Brain microvascular endothelial cell (primary cell): Measurements from ENCODE around the gene SCAF1.

Experiments used
- DNase-seq: peaks from one replicate; pipeline ENCODE4 v3.0.0-alpha.2; 2020
- H3K27ac ChIP-seq: fragments of 250-450 bp; sonication (Bioruptor Pico); 2 replicates; pipeline ENCODE4 v1.5.1; 2020; ENCODE audit warnings: mild to moderate bottlenecking, moderate library complexity
- H3K27me3 ChIP-seq: fragments of 250-450 bp; sonication (Bioruptor Pico); replicated peaks from 2 replicates; pipeline ENCODE4 v1.5.1; 2020; ENCODE audit warnings: mild to moderate bottlenecking
- H3K36me3 ChIP-seq: fragments of 250-450 bp; sonication (Bioruptor Pico); replicated peaks from 2 replicates; pipeline ENCODE4 v1.5.1; 2020; ENCODE audit warnings: mild to moderate bottlenecking
- H3K4me3 ChIP-seq: 2 replicates; pipeline ENCODE4 v1.5.1; 2011; ENCODE audit warnings: low read depth, mild to moderate bottlenecking, control low read depth, low read length, moderate library complexity
- CTCF ChIP-seq: IDR thresholded peaks from 2 replicates; pipeline ENCODE4 v1.5.1; 2011; ENCODE audit warnings: low read depth, mild to moderate bottlenecking, moderate library complexity, low read length, control low read depth, inconsistent platforms; ENCODE audit errors: missing control alignments
- in situ Hi-C: cut with HindIII; loops from 2 replicates; pipeline ENCODE4 v1.10.0; 2017; ENCODE audit warnings: low sequenced_read_pairs, low pct_ligation_motif_present

SCAF1 gene

DNA sequence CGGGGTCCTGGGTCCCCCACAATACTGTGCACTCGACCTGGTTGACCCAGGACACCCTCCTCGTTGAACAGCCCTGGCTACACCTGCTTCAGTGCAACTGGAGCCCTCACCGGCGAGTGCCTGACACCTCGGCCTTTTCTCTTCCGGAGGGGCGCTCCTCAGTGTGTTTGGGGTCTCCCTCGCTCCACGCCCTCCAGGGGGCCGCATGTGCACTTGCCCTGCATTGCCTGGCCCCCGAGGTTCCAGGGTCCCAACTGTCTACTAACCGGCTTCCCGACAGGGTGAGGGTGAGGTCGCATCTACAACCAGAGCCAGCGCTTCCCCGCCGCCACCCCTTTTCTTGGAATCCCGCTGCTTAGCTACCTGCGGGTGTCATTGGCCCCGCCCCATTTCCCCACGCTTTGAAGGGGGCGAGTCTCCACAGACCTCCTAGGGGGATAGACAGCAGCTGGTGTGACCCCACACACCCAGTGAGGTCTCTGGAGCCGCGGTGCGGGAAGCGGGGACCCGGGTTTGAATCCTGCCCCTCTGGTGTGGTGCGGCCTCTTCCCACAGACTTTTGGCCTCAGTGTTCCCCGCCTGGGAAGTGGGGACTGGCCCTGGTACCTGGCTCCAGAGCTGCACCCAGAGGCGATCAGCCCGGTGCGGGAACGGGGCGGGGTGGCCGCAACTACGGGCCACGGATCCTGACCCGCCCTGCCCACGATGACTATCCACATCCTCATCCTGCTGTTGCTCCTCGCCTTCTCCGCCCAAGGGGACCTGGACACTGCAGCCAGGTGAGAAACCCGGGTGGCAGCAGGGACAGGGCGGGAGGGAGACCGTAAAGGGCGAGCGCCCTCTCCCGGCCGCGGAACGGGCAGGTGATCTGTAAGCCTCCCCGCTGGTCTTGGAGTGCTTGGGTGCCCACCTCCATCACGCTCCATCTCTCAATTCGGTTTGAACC lies 47.4 kb downstream of the SCAF1 start, which contains the start of gene ADM5:
Gene ADM5, plus strand, starts transcription at position 462 of the 946 bp plus-strand sequence. Its CDS starts 244 bp downstream, at position 706.
- DNase-seq: no peak
- Histone ChIP-seq H3K27ac (no peak within 1 kb of the TSS), H3K27me3 (no peaks in the 10 kb centered on the region), H3K4me3 (peak within 1 kb of the TSS; percentile 52), H3K36me3 (peaks cover 17% of the 10 kb centered on the region)
- in situ Hi-C loops: no loop called here
- TF ChIP-seq CTCF: peak; percentile 79

DNA sequence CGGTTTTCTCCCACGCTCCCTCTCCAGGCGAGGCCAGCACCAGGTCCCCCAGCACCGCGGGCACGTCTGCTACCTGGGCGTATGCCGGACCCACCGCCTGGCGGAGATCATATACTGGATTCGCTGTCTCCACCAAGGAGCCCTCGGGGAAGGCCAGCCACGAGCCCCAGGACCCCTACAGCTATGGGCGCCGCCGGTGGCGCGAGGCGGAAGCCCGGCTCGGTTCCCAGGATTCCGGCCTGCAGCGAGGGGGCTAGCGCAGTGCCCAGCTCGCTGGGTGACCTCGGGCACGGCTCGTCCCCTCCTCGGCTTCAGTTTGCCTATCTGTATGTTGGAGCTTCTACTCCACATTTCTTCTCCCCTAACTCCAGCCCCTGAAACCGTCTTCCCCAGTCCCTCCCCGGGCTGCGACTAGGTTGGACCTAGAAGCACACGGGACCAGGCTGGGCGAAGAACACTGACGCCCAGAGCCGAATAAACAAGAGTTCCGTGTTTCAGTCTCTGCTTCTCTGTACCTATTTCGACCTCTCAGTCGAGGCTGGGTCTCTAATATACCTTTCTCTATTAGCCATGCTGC lies 48.2 kb downstream of the SCAF1 start:
- no peak for TF ChIP-seq CTCF
- Histone ChIP-seq H3K27me3 (no peaks in the 10 kb centered on the region), H3K4me3 (peak overlapping the region; percentile 52), H3K27ac (no peak overlapping the region), H3K36me3 (peaks cover 9% of the 10 kb centered on the region)
- no peak for DNase-seq
- in situ Hi-C loops: no loop called here

GRCh38 chr19:49690656-49691242 lies 48.7 kb downstream of the SCAF1 start, which contains the start of gene CPT1C:
CPT1C (plus strand) TSS chr19:49691116; CDS start chr19:49692253, 1,137 bp downstream.
- TF ChIP-seq CTCF: no peak
- no peak within 1 kb of the TSS for H3K27ac ChIP-seq
- peak; percentile 70 for DNase-seq
- H3K27me3 ChIP-seq: no peaks in the 10 kb centered on the region
- peaks cover 5% of the 10 kb centered on the region for H3K36me3 ChIP-seq
- in situ Hi-C loops: no loop called here
- peak within 1 kb of the TSS; percentile 52 for H3K4me3 ChIP-seq

DNA sequence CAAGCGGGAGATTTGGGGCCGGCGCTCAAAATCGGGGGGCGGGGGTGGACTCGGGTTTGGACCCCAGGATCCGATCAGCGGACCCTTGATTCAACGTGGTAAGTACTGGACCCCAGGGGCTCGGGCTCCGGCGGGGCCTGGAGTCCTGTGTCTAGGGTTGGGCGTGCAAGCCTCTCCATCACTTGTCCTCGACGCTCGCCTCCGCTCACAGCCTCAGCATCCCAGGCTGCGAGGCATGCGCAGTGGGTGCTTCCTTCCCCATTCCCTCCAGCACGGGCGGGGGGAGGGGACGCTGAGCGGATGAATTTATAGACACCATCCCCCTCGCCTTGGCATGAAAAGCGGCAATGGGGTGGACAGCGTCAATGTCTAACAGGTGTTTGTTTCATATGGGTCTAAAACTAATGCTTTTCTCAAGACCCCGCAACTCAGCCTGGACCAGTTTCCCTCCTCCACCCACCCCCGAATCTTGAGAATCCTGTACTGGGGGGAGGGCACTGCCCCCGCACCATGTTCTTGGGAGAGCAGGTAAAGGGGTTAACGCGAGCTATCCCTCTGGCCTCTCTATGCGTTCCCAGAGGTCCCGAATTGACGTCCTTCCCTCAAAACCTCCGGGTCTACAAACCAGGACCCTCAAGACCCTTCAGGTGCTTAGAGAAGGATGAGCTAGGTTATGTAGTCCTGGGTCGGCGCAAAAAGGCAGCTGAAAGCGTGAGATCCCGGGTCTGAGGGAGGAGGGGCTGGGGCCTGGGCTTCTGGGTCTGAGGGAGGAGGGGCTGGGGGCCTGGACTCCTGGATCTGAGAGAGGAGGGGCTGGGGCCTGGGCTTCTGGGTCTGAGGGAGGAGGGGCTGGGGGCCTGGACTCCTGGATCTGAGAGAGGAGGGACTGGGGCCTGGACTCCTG lies 49.5 kb downstream of the SCAF1 start:
- no peak overlapping the region for H3K27ac ChIP-seq

More for the DNA sequence above, 49.5 kb downstream of the SCAF1 start:
- peak; percentile 61 for DNase-seq
- Histone ChIP-seq H3K27me3 (no peaks in the 10 kb centered on the region), H3K4me3 (peak overlapping the region; percentile 52), H3K36me3 (no peaks in the 10 kb centered on the region)
- TF ChIP-seq CTCF: no peak
- in situ Hi-C loops: no loop called here
